ENCODE data around the gene MEIKIN. TPM values are rescaled to one million over a fixed set of nuclear protein-coding genes. Genes with fewer than 3 reads are reported as not detected.

Gene MEIKIN
- total and polyA plus RNA-seq, 2 of the 8 experiments (the other 6 are each of a cell fraction or from before 2014, with no cell fraction given), result not detected

DNA sequence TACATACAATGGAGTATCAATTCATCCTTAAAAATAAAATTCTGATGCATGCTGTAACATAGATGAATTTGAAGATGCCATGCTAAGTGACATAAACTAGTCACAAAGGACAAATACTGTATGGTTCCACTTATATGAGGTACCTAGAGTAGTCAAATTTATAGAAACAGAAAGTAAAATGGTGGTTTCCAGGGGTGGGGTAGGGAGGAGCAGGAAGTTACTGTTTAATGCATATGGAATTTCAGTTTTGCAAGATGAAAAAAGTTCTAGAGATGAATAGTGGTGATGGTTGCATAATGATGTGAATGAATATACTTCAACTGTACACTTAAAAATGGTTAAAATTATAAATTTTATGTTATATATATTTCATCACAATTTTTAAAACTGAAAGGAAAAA, 91.3 kb downstream of the MEIKIN start (continued):
- no peak for TF ChIP-seq CHD7 (IDR thresholded peaks at IDR 0.05; ENCODE audit: insufficient replicate concordance, low read length)
- TF ChIP-seq CBX8 (IDR thresholded peaks at IDR 0.05; ENCODE audit: borderline replicate concordance, low read depth, low read length), result no peak
- TF ChIP-seq SAP30 (IDR thresholded peaks at IDR 0.05; ENCODE audit: insufficient read depth, insufficient replicate concordance, low read length), result no peak
- TF ChIP-seq CEBPB (IDR thresholded peaks at IDR 0.05; ENCODE audit: low read depth, low read length), result no peak
- TF ChIP-seq CTCF (IDR thresholded peaks at IDR 0.05; ENCODE audit: control extremely low read depth in 1 of 3, insufficient read depth in 1 of 3, low read depth in 1 of 3, low read length in 3 of 3), result no peak
- no peak for TF ChIP-seq POLR2A (IDR thresholded peaks at IDR 0.05; ENCODE audit: control extremely low read depth in 1 of 2, low read depth in 2 of 2, low read length in 2 of 2)
